DND-41 (cell line): Measurements from ENCODE around the gene ABCA2.

Experiments
- CTCF ChIP-seq: IDR thresholded peaks from 2 replicates; pipeline ENCODE4 v1.5.1; 2012; ENCODE audit warnings: borderline replicate concordance, low read length, moderate library complexity, mild to moderate bottlenecking; ENCODE audit not compliant: poor library complexity, severe bottlenecking; ENCODE audit errors: extremely low read depth
- EZH2 ChIP-seq: IDR thresholded peaks from 3 replicates; pipeline ENCODE4 v1.6.1; 2012; ENCODE audit warnings: borderline replicate concordance, low read depth, mild to moderate bottlenecking, moderate library complexity, low read length, inconsistent platforms; ENCODE audit not compliant: severe bottlenecking

GRCh38 chr9:137062384-137062783 lies 34.3 kb upstream of the ABCA2 start:
- TF ChIP-seq CTCF (no peak), EZH2 (no peak)
